ENCODE data around the gene RBM23. TPM values are rescaled to one million over a fixed set of nuclear protein-coding genes. Genes with fewer than 3 reads are reported as not detected.

RBM23 gene
- total and polyA plus RNA-seq, 2 of the 8 experiments (the other 6 are each of a cell fraction or from before 2014, with no cell fraction given), result 41.2 to 43.3 TPM

DNA sequence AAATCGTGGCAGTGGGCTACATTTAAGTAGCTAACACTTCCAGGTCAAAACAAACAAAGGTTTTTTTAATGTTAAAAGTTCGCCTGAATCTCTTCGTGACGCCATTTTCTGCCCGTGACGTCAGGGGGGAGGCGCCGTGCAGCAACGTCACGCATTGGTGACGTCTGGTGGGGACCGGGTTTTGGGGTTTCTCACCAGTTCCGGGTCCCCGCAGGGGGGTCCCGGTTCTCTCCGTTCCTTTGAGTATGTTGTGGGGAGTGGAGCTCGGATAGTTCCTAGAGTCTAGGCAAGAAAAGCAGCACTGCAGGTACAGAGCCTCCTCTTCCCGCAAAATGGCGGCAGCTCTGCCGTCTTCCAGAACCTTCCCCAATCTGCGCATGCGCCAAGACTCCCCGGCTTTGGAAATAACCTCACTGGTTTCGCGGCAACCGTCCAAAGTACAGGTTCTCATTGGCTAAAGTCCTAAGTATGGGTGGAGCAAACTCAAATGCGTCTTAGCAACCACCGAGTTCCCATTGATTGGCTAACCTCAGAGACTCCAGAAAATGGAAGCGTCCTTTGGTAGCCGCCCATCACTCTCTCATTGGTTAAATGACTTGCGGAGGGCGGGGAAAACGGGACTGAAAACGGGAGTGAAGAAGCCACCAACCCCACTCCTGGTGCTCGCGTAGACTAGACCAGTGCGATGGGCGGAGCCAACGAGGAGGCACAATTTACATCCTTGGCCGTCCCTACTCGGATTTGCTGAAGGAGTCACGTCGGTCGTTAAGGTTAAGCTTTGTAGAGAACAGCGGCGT, at the start of gene RBM23 (continued):
- TF ChIP-seq ZNF274 (IDR thresholded peaks at IDR 0.05; ENCODE audit: borderline replicate concordance, extremely low read depth, low read length), result no peak
- peak; percentile 78; the same call in 1 of the 2 replicates for TF ChIP-seq ATF2 (IDR thresholded peaks at IDR 0.05; ENCODE audit: low read length)
- no peak for TF ChIP-seq GABPA (IDR thresholded peaks at IDR 0.05; ENCODE audit: borderline replicate concordance, insufficient read depth, low read length)
- TF ChIP-seq NANOG (IDR thresholded peaks at IDR 0.05; ENCODE audit: insufficient read depth, low read depth, low read length, poor library complexity, severe bottlenecking), result peak; percentile 9
- TF ChIP-seq CBX5 (IDR thresholded peaks at IDR 0.05; ENCODE audit: low read depth, low read length), result no peak
- TF ChIP-seq CHD2 (IDR thresholded peaks at IDR 0.05; ENCODE audit: low read length), result 0 out of 2 replicates have a peak, but pooled peaks have one; percentile 13
- peak; percentile 91 for TF ChIP-seq TAF1 (IDR thresholded peaks at IDR 0.05; ENCODE audit: low read depth, low read length)
- TF ChIP-seq CEBPB (IDR thresholded peaks at IDR 0.05; ENCODE audit: low read depth, low read length), result no peak
- TF ChIP-seq CBX8 (IDR thresholded peaks at IDR 0.05; ENCODE audit: borderline replicate concordance, low read depth, low read length), result no peak
- TF ChIP-seq RNF2 (IDR thresholded peaks at IDR 0.05; ENCODE audit: borderline replicate concordance, low read depth, low read length, missing control alignments, poor library complexity, severe bottlenecking), result no peak
- TF ChIP-seq ASH2L (IDR thresholded peaks at IDR 0.05; ENCODE audit: low read length), result peak; percentile 68
- no peak for TF ChIP-seq BCL11A (IDR thresholded peaks at IDR 0.05; ENCODE audit: low read depth in 2 of 2, low read length in 2 of 2)
- no peak for TF ChIP-seq RBBP5 (IDR thresholded peaks at IDR 0.05; ENCODE audit: borderline replicate concordance, low read depth, low read length)
- peak; percentile 75 for TF ChIP-seq TBP (IDR thresholded peaks at IDR 0.05; ENCODE audit: low read depth, low read length)
- TF ChIP-seq SAP30 (IDR thresholded peaks at IDR 0.05; ENCODE audit: insufficient read depth, insufficient replicate concordance, low read length), result no peak
- TF ChIP-seq TCF12 (IDR thresholded peaks at IDR 0.05; ENCODE audit: low read depth, low read length), result no peak
- no peak for TF ChIP-seq SUZ12 (IDR thresholded peaks at IDR 0.05; ENCODE audit: low read length)
- 0 out of 2 replicates have a peak, but pooled peaks have one; percentile 20 for TF ChIP-seq SRF (IDR thresholded peaks at IDR 0.05; ENCODE audit: low read depth, low read length)
- no peak for TF ChIP-seq HDAC2 (IDR thresholded peaks at IDR 0.05; ENCODE audit: borderline replicate concordance in 1 of 2, low read depth in 2 of 2, low read length in 2 of 2)
- no peak for TF ChIP-seq CTBP2 (IDR thresholded peaks at IDR 0.05; ENCODE audit: borderline replicate concordance, insufficient read depth, insufficient read length, low read length)
- no peak for TF ChIP-seq SIRT6 (IDR thresholded peaks at IDR 0.05; ENCODE audit: low read length)
